22Rv1 (cell line): ENCODE data around the gene UNC50.

Experiments
- ZFX ChIP-seq: fragments of 450-650 bp; IDR thresholded peaks from 2 replicates; pipeline ENCODE4 v1.6.1; 2017; ENCODE audit warnings: antibody characterized with exemption, borderline replicate concordance
- TF ChIP-seq, protein P1 (sequence below): fragments of 450-650 bp; IDR thresholded peaks from 2 replicates; pipeline ENCODE4 v1.5.1; 2017; ENCODE audit warnings: mild to moderate bottlenecking

DNA sequence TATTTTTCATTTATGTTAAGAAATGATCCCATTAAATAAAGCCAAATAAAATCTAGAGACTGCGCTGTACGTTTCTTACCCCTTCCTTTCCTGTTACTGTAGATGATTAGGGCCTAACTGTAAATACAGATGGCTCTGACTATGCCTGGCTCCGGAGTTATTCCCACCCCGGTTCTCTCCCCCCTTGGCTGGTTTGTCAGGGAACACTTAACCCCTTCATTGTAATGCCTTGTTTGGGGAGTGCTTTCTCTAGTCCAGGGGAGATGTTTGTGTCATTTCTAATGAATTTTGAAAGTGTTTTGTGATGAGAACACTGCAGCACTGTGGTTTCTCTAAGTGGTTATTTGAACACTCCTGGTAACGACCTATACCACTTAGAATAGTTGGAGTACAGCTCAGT lies 8.8 kb downstream of the UNC50 start:
- TF ChIP-seq, protein P1, sequence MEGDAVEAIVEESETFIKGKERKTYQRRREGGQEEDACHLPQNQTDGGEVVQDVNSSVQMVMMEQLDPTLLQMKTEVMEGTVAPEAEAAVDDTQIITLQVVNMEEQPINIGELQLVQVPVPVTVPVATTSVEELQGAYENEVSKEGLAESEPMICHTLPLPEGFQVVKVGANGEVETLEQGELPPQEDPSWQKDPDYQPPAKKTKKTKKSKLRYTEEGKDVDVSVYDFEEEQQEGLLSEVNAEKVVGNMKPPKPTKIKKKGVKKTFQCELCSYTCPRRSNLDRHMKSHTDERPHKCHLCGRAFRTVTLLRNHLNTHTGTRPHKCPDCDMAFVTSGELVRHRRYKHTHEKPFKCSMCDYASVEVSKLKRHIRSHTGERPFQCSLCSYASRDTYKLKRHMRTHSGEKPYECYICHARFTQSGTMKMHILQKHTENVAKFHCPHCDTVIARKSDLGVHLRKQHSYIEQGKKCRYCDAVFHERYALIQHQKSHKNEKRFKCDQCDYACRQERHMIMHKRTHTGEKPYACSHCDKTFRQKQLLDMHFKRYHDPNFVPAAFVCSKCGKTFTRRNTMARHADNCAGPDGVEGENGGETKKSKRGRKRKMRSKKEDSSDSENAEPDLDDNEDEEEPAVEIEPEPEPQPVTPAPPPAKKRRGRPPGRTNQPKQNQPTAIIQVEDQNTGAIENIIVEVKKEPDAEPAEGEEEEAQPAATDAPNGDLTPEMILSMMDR = no peak
- no peak for TF ChIP-seq ZFX
